GM12872 (cell line): Measurements from ENCODE around the gene SLC7A1.

Experiments used
- CTCF ChIP-seq: IDR thresholded peaks from 3 replicates; pipeline ENCODE4 v1.5.1; 2011; ENCODE audit warnings: low read depth, mild to moderate bottlenecking, low read length, moderate library complexity; ENCODE audit not compliant: insufficient read depth

The SLC7A1 gene

GRCh38 chr13:29464105-29464679 is 131.3 kb downstream of the SLC7A1 start:
- no peak for TF ChIP-seq CTCF

GRCh38 chr13:29459813-29460355 is 135.6 kb downstream of the SLC7A1 start:
- no peak for TF ChIP-seq CTCF
